Posterior cingulate gyrus (tissue), 11 donors: ENCODE results near the gene MGAT2.
A peak's percentile ranks its signal among the peaks of the same experiment; 100 is the strongest.
"Not testable (repeated sequence)": the region's sequence is repeated elsewhere in the genome, so short reads cannot be mapped to it uniquely, and the experiment has no call there.

Source experiments
- DNase-seq, 10 donors: peaks; one replicate each; pipeline versions ENCODE4 v3.0.0 to v3.0.0-alpha.2; 2020 to 2021; ENCODE audit warnings: mixed read lengths in 3 of 10
- intact Hi-C: fragments of 100-400 bp; cut with DNase I; formaldehyde crosslinking; loops from one replicate; pipeline ENCODE4 v1.15.1; 2023

MGAT2 gene

DNA sequence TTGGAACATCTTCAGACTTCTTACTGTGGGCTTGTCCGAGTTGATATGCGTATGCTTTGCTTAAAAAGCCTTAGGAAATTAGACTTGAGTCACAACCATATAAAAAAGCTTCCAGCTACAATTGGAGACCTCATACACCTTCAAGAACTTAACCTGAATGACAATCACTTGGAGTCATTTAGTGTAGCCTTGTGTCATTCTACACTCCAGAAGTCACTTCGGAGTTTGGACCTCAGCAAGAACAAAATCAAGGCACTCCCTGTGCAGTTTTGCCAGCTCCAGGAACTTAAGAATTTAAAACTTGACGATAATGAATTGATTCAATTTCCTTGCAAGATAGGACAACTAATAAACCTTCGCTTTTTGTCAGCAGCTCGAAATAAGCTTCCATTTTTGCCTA, 13.0 kb upstream of the MGAT2 start:
- DNase-seq, result no peak
- intact Hi-C loops, result no loop called here

DNA sequence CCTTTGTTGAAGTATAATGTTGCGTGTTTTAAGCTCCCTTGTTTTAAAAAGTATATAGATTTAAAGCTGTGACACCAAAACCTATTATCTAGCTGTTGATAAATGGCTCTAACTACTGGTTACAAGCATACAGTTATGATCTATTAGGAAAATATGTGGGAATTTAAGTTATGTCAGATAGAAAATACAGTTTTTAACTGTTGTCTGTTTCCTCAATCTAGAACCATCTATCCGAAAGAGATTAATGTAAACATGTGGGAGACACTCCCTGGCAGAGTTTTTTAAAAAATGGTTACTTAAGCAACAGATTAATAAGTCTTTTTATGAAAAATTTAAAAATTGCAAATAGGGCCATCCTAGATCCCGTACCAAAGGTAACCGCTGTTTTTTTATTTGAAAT, 8.3 kb upstream of the MGAT2 start:
- intact Hi-C loops, result no loop called here
- DNase-seq, result no peak

DNA sequence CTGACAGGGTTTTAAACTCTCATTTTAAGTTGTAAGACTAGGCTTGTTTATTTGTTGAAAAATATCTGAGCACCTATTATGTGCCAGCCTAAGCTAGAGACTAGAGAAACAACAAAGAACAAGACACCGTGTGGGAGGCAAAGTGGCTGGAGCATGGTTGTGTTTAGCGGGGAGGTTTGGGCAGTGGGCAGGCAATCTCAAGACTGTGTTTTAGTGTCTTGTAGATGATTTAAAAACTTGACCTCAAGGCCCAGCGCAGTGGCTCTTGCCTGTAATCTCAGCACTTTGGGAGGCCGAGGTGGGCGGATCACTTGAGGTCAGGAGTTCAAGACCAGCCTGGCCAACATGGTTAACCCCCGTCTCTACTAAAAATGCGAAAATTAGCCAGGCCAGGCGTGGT, 7.9 kb upstream of the MGAT2 start:
- intact Hi-C loops, result no loop called here
- DNase-seq, result no peak

DNA sequence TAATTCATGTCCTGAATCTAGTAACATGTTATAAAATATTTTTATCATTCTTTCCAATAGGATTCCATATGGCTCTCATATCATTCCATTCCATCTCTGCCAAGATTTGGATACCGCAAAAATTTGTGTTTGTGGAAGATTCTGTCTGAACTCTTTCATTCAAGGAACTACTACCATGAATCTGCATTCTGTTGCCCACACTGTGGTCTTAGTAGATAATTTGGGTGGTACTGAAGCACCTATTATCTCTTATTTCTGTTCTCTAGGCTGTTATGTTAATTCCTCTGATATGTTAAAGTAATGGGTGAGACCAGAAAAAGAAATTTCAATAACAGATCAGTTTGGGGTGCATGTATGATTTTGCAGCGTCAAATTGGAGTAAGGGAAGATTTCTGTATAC, 6.4 kb upstream of the MGAT2 start:
- intact Hi-C loops, result no loop called here
- no peak for DNase-seq

DNA sequence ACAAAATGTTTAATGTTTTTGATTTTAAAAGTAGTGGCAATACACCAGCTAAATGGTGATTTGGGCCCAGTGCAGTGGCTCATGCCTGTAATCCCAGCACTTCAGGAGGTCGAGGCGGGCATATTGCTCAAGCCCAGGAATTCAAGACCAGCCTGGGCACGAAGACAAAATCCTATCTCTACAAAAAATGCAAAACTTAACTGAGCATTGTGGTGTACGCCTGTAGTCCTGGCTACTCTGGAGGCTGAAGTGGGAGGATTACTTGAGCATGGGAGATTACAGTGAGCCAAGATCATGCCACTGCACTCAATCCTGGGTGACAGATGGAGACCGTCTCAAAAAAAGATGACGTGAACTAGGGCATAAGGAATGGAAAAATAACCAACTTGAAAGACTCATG, 4.8 kb upstream of the MGAT2 start:
- no peak for DNase-seq
- intact Hi-C loops, result no loop called here

DNA sequence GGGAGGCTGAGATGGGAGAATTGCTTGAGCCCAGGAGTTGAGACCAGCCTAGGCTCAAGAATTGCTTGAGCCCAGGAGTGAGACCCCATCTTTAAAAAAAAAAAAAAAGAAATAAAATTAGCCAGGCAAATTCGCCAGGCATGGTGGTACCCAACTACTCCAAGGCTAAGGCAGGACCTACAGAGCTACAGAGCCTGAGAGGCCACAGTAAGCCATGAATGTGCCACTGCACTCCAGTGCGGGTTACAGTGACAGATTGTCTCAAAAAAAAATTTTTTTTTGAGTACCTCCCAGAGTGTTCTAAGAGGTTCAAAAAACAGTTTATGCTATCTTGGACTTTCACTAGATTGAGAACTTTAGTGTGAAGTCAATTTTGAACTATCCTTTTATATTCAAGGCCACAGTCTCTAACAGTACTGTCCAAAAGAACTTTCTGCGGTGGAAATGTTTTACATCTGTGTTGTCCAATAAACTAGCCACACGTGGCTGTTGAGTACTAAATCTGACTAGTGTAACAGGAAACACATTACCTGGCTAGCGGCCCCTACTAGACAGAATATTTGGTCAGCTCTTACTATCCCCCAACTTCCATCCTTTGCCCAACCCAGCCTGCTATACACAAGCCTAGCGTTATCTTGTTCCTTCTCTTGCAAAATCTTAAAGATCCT, 2.6 kb upstream of the MGAT2 start:
- intact Hi-C loops, result no loop called here

DNA sequence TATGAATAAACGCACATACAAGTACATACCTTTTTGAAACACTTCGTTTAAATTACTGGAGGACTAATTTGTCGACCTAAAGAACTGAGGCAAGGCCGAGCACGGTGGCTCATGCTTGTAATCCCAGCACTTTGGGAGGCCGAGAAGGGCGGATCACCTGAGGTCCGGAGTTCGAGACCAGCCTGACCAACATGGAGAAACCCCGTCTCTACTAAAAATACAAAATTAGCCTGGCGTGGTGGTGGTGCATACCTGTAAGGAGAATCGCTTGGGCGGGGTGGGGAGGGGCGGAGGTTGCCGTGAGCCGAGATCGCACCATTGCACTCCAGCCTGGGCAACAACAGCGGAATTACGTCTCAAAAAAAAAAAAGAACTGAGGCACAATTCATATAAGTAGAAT, 1.3 kb upstream of the MGAT2 start:
- DNase-seq, intact Hi-C loops: not testable (repeated sequence)

More for the DNA sequence above, 2.6 kb upstream of the MGAT2 start:
- DNase-seq, result no peak

DNA sequence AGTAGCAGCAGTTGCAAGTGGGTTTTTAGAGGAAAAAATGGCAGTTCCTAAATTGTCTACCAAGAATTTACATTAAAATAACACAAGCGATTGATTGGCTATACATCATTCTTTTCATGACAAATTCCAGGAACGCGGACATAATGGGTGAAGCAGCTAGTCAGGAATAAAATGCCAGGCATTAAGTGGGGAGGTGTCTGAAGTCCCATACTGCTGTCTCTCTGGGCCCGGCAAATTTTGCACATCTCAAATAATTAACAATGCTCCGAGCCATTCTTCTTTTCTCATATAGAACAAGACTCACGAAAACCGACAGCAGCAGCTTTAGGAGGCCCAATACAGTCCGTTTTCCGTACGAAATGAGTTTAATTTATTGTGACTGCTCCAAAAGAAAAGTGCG, 869 bp upstream of the MGAT2 start:
- DNase-seq, result no peak
- intact Hi-C loops, result loop anchor here (2.0 to 5.0 kb wide), 3 partner anchors 21 to 243 kb away; partner anchors contain the start of genes LRR1 and RPS29

DNA sequence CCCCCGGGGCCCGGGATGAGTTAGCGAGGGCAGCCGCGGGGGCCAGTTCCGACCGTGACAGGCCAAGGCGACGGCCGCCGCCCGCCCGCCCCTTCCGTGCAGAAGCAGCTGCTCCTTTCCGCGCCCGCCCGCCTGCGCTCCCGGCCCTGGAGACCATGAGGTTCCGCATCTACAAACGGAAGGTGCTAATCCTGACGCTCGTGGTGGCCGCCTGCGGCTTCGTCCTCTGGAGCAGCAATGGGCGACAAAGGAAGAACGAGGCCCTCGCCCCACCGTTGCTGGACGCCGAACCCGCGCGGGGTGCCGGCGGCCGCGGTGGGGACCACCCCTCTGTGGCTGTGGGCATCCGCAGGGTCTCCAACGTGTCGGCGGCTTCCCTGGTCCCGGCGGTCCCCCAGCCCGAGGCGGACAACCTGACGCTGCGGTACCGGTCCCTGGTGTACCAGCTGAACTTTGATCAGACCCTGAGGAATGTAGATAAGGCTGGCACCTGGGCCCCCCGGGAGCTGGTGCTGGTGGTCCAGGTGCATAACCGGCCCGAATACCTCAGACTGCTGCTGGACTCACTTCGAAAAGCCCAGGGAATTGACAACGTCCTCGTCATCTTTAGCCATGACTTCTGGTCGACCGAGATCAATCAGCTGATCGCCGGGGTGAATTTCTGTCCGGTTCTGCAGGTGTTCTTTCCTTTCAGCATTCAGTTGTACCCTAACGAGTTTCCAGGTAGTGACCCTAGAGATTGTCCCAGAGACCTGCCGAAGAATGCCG, 699 bp downstream of the MGAT2 start:
- intact Hi-C loops, result loop anchor here (2.0 to 5.0 kb wide), 3 partner anchors 22 to 241 kb away; partner anchors contain the start of genes LRR1 and RPS29

DNA sequence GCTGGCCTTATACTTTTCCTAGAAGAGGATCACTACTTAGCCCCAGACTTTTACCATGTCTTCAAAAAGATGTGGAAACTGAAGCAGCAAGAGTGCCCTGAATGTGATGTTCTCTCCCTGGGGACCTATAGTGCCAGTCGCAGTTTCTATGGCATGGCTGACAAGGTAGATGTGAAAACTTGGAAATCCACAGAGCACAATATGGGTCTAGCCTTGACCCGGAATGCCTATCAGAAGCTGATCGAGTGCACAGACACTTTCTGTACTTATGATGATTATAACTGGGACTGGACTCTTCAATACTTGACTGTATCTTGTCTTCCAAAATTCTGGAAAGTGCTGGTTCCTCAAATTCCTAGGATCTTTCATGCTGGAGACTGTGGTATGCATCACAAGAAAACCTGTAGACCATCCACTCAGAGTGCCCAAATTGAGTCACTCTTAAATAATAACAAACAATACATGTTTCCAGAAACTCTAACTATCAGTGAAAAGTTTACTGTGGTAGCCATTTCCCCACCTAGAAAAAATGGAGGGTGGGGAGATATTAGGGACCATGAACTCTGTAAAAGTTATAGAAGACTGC, 1.5 kb downstream of the MGAT2 start:
- intact Hi-C loops, result loop anchor here (5.0 kb wide), 1 partner anchor 240 kb away; no protein-coding TSS in a partner anchor
- no peak for DNase-seq

More for the DNA sequence above, 699 bp downstream of the MGAT2 start:
- DNase-seq, result peak in 9 of 10 donors; percentile 39 to 95 (median 57)

DNA sequence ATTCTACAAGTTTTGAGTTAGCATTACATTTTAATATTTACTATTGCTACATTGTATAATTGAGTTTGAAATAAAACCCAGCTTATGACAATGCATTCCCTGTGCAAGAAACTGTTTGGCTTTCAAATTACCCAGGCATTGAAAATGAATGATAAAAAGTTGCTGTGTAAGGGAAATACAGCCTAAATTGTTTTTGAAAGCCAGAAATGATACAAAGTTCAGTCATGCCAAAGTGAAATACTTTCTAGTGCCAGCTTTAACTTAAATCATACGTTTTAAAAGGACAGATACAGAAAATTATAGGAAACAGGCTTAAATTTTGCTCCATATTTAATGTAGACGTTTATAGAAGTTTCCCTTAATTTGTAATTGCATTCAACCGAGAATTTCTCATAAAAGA, 2.8 kb downstream of the MGAT2 start:
- intact Hi-C loops, result loop anchor here (5.0 kb wide), 1 partner anchor 239 kb away; no protein-coding TSS in a partner anchor
- DNase-seq, result no peak

DNA sequence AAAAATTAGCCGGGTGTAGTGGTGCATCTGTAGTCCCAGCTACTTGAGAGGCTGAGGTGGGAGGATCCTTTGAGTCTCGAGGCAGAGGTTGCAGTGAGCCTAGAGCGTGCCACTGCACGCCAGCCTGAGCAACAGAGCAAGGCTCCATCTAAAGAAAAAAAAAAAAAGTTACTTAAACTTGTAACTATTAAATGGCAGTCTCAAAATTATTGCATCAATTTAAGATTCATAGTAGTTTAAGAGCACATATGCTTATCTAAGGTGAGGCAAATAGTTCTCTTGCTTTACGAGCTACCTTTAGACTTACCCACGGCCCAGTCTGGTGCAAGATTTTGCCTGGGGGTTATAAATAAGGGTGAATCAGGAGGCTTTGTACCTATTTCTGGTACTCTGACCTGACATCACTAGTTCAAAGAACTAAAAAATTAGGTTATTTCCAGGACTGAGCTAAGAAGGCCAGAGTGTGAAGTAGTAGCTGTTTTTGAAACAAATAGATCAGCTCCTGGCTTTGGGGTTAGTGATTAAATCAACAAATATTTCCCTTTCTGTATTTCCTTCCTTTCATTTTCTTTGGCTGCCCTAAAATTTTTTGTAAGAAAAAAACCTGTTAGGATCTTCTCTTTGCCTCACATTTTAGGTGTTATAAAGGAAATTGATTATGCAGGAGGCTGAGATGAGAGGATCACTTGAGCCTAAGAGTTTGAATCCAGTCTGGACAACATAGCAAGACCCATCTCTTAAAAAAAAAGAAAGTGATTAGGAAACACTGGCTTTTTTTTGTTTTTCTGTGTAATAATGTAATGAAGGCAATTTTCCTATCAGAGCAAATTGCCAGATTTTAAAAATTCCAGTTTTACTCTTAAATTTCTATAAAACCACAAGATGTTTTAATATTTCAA, 3.6 kb downstream of the MGAT2 start:
- DNase-seq, result no peak
- intact Hi-C loops, result loop anchor here (5.0 kb wide), 1 partner anchor 238 kb away; no protein-coding TSS in a partner anchor

DNA sequence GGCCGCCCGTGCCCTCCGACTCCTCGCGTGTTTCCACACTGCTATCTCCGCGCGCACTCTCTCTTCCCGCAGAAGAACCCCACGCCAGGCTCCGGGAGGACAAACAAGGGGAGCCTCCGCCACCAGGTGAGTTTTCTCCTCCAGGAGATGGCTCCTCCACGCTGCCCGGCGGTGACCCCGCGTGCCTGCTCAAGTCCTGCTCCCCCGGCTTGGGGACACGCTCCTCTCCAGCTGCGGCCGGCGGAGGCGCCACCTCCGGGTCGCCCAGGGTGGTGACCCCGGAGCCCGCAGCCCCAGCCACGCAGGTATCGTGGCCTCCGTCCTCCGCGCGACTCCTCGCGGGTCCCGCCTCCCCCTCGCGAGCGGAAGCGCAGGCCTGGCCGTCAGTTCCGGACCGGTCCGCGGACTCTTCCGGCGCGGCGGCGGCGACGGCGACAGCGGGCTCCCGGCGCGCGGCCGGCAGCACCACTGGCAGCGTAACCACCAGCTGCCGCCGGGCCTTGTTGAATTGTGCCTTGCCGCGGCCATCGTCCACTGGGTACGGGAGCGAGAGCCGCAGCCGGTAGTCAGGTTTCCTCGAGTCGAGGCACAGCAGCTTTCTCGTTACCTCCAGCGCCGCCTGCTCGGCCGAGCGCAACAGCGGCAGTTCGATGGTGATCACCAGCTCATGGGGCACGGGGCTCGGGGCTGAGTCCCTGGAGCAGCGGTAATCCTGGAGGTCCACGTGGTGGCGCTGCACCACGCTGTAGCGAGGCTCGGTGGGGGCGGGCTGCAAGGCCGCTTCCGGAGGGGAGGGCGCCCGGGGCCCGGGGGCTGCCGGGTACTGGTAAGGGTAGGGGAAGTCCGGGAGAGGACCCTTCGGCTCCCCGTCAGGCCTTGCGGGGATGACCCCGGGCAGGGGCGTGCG, 13.3 kb downstream of the MGAT2 start:
- intact Hi-C loops, result loop anchor here (1.0 kb wide), 3 partner anchors 54 to 218 kb away; partner anchors contain the start of genes KLHDC2, NEMF and POLE2
- DNase-seq, result peak; percentile 87 to 99 (median 94)

DNA sequence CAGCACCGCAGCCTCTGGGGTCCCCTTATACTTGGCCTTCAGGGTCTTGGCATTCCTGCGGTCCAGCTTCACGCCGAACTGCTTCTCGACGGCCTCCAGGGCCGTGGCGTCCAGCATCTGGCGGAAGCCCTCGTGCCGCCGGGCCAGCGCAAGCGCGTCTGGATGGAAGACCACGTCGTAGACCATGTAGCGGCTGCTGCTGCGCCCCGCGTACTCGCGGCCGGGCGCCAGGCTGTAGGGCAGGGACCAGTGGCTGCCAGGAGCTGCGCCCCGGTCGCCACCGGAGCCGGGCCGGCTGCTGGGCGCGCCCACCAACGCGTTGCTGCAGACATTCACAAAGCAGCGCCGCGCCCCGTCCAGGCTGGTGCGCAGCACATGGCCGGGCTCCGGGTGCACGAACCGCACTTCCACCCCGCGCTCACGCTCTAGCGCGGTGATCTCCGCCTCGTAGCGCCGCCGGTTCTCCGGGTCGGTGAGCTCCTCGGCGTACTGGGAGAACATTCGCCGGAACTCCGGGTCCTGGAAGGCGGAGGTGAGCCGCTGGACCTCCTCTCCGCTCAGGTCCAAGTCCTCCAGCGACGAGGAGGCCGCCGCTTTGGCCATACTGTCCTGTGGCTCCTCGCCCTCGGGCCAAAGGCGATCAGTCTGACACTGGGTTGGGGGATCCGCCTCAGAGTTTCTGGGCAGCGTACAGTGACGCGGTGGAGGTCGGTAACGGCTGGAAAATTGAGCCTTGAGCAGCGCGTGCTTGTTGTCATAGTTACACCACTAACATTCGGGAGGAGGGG, 14.1 kb downstream of the MGAT2 start, which contains the start of gene DNAAF2:
Gene DNAAF2 (minus strand): TSS at position 698 of the 788 bp plus-strand sequence. CDS start 95 bp downstream, at position 603.
- intact Hi-C loops, result loop anchor here (1.0 kb wide), 3 partner anchors 54 to 218 kb away; partner anchors contain the start of genes KLHDC2, NEMF and POLE2

DNA sequence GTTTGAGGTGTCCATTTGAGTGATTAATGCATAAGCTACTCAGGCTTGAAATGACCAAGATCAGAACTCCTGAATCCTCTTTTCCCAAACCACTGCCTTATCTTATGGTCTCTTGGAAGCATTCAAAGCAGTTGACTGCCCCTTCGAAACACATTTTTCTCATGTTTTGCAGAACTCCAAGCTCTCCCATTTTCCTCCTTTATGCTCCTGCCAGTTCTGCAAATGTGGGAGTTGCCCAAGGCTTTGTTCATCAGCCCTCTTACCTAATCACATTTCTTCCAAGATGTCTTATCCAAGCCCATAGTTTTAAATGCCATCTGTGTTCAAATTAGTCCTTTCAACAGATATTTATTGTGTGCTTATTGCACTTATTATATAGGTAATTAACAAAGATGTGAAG, 16.3 kb downstream of the MGAT2 start:
- intact Hi-C loops, result no loop called here
- no peak for DNase-seq

More for the DNA sequence above, 14.1 kb downstream of the MGAT2 start, which contains the start of gene DNAAF2:
- DNase-seq, result peak in 8 of 10 donors; percentile 25 to 88 (median 38)

DNA sequence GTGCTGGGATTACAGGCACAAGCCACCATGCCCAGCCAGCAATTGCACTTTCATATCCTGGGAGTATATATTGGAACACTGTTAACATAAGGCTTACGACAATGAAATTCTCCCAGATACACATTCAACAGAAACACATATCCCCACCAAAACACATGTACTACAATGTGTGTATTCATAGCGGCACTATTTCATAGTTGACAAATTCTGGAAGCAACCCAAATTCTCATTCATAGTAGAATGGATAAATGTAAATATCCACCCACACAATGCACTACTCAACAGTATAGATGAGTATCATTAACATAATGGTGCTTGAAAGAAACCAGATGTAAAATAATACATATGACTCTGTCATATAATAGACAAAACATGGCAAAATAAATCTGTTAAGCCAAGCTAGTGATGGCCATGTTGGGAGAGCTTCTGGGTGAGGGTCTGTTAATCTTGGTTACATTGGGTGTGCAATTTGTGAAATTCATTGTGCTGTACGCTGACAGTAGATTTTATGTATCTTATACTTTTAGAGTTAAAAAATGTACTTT, 17.0 kb downstream of the MGAT2 start:
- no peak for DNase-seq
- intact Hi-C loops, result no loop called here

DNA sequence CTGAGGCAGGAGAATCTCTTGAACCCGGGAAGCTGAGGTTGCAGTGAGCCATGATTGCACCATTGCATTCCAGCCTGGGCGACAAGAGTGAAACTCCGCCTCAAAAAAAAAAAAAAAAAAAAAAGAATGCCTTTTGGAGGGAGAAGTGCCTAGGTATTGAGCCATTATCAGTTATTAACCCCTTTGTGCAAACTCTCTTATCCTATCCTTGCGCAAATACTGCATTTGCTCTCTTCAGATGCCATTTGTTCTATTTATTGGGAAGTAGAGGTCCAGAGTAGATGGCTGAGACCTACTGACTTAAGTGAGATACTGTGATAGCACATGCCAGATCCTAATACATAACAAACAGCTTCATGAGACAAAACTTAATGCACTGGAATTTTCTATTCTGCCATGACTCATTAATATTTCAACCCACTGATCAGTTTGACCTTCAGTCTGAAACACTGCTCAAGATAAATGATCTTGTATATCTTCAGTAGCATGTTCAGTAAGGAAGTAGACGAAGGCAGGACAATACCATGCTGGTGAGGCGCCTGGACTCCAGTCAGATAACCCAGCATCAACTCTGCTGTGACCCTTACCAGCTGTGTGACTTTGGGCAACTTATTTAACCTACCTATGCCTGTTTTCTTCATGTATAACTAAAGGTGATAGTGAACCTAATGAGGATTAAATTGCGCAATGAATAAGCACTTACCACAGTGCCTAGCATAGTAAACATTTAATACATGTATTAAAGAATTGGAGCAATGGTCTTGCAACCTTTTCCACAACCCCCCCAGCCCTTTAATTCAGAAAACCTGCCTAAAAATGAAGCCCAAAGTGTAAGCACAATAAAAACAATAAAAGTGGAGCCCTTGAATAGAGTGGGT, 20.2 kb downstream of the MGAT2 start:
- intact Hi-C loops, result no loop called here
- DNase-seq, result no peak
